Activated CD8-positive, alpha-beta memory T cell treated with anti-CD3 and anti-CD28 coated beads for 36 hours (primary cell): Measurements from ENCODE around the gene EP400. TPM values are rescaled to one million over a fixed set of nuclear protein-coding genes. Genes with fewer than 3 reads are reported as not detected.
"Not testable (repeated sequence)": the region's sequence is repeated elsewhere in the genome, so short reads cannot be mapped to it uniquely, and the experiment has no call there.

ENCODE experiments used
- CTCF ChIA-PET: fragments of 350-600 bp; sonication (Branson Sonifier 250); formaldehyde crosslinking; loops from one replicate; lab custom pipeline; 2021; ENCODE audit warnings: antibody characterized with exemption; lab: Charles Lee
- POLR2A ChIA-PET: fragments of 350-600 bp; sonication (Branson Sonifier 250); formaldehyde crosslinking; loops from one replicate; lab custom pipeline; 2021; ENCODE audit warnings: antibody characterized with exemption; lab: Charles Lee
- total RNA-seq, 2 experiments: library from RNA; stranded (reverse); gene quantifications; one replicate each; pipeline ENCODE4 v1.2.3, GENCODE V29; 2021

Gene EP400
- total RNA-seq, 2 experiments from 2014 or later, result 48.8 to 49.0 TPM

- POLR2A ChIA-PET, result interaction anchor here (0.9 kb wide), 1 partner anchor 90 kb away, joined by 3 read pairs; no protein-coding TSS in a partner anchor
- CTCF ChIA-PET, result no interaction called here
These were observed 77.2 kb downstream of the EP400 start for GRCh38 chr12:132026796-132027500.

GRCh38 chr12:132027636-132028035, 77.9 kb downstream of the EP400 start:
- CTCF ChIA-PET, result no interaction called here
- POLR2A ChIA-PET, result no interaction called here

GRCh38 chr12:132028111-132028510, 78.4 kb downstream of the EP400 start:
- CTCF ChIA-PET, result interaction anchor here (1.2 kb wide), 1 partner anchor 10 kb away, joined by 3 read pairs; no protein-coding TSS in a partner anchor

GRCh38 chr12:132029503-132030300, 80.0 kb downstream of the EP400 start:
- POLR2A ChIA-PET, result no interaction called here

More at GRCh38 chr12:132028111-132028510, 78.4 kb downstream of the EP400 start:
- POLR2A ChIA-PET, result no interaction called here

GRCh38 chr12:132030367-132031038, 80.8 kb downstream of the EP400 start:
- CTCF ChIA-PET, result no interaction called here
- POLR2A ChIA-PET, result no interaction called here

More at GRCh38 chr12:132029503-132030300, 80.0 kb downstream of the EP400 start:
- CTCF ChIA-PET, result no interaction called here

- ChIA-PET POLR2A (no interaction called here), CTCF (no interaction called here)
These were observed 83.9 kb downstream of the EP400 start for GRCh38 chr12:132033627-132034026.

GRCh38 chr12:132036063-132036683, 86.4 kb downstream of the EP400 start:
- POLR2A ChIA-PET, result no interaction called here
- CTCF ChIA-PET, result no interaction called here

- ChIA-PET CTCF (no interaction called here), POLR2A (no interaction called here)
These were observed 91.3 kb downstream of the EP400 start for GRCh38 chr12:132040906-132041606.

- CTCF ChIA-PET, result no interaction called here
- POLR2A ChIA-PET, result no interaction called here
These were observed 93.5 kb downstream of the EP400 start for GRCh38 chr12:132043216-132043615.

GRCh38 chr12:132043770-132044467, 94.2 kb downstream of the EP400 start:
- CTCF ChIA-PET, result no interaction called here
- POLR2A ChIA-PET, result no interaction called here

- POLR2A ChIA-PET, result no interaction called here
These were observed 95.1 kb downstream of the EP400 start for GRCh38 chr12:132044661-132045412.

GRCh38 chr12:132045751-132046150, 96.0 kb downstream of the EP400 start:
- POLR2A ChIA-PET, result no interaction called here

More at GRCh38 chr12:132044661-132045412, 95.1 kb downstream of the EP400 start:
- CTCF ChIA-PET, result no interaction called here

GRCh38 chr12:132046561-132046960, 96.8 kb downstream of the EP400 start:
- CTCF ChIA-PET, result no interaction called here
- POLR2A ChIA-PET, result no interaction called here

More at GRCh38 chr12:132045751-132046150, 96.0 kb downstream of the EP400 start:
- CTCF ChIA-PET, result interaction anchor here (0.5 kb wide), 1 partner anchor 181 kb away, joined by 3 read pairs; no protein-coding TSS in a partner anchor

- POLR2A ChIA-PET, CTCF ChIA-PET: not testable (repeated sequence)
These were observed 97.9 kb downstream of the EP400 start for GRCh38 chr12:132047630-132048029.

- POLR2A ChIA-PET, result no interaction called here
- CTCF ChIA-PET, result no interaction called here
These were observed 99.7 kb downstream of the EP400 start for GRCh38 chr12:132049442-132049841.

GRCh38 chr12:132049876-132050275, 100.1 kb downstream of the EP400 start:
- POLR2A ChIA-PET, result no interaction called here
- CTCF ChIA-PET, result no interaction called here

GRCh38 chr12:132051718-132052117, 102.0 kb downstream of the EP400 start:
- CTCF ChIA-PET, POLR2A ChIA-PET: not testable (repeated sequence)
